GM19467 (cell line): ENCODE measurements around the gene BHLHE23.

Experiments used
- ATAC-seq: cut with Tn5 transposase; IDR thresholded peaks from one replicate; pipeline ENCODE4 v1.9.1; 2021; ENCODE audit warnings: mild to moderate bottlenecking, moderate library complexity; ENCODE audit not compliant: unreplicated experiment

The BHLHE23 gene

DNA sequence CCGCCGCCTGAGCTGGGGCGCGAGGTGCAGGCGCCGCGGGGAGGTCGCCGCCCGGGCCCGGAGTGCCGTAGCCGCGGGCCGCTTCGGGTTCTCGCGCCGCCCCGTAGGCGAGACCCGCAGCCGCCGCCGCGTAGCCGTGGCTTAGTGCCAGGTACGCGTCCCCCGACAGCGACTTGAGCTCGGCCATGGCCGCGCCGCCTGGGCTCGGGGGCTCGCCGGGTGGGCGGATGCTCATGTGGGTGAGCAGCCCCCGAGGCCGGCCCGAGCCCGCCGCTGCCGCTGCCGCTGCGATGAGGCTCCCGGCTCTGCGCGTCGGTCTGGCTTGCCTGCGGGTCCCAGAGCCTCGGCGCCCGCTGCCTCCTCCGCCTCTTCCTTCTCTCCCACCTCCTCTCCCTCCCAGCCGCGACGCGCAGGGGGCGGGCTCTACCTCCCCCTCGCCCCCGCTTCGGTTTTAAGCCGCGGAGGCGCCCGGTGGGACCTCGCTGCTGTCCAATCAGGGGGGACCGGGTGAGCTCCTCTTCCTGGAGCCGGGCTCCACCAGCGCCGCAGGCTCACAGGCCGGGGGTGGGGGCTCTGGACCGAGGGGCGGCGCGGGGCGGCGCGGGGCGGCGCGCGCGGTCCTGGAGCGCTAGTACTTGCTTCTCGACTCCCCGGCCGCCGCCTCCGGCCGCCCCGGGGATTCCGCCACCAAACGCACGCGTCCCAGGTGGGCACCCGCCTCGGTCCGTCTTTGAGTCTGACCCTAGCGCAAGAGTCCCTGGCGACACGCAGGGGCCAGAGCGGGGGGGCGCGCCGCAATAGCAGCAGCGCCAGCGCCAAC lies at the start of gene BHLHE23:
BHLHE23 (minus strand) TSS at position 425 of the 820 bp plus-strand sequence; CDS start at position 235, 190 bp downstream.
- no peak for ATAC-seq

DNA sequence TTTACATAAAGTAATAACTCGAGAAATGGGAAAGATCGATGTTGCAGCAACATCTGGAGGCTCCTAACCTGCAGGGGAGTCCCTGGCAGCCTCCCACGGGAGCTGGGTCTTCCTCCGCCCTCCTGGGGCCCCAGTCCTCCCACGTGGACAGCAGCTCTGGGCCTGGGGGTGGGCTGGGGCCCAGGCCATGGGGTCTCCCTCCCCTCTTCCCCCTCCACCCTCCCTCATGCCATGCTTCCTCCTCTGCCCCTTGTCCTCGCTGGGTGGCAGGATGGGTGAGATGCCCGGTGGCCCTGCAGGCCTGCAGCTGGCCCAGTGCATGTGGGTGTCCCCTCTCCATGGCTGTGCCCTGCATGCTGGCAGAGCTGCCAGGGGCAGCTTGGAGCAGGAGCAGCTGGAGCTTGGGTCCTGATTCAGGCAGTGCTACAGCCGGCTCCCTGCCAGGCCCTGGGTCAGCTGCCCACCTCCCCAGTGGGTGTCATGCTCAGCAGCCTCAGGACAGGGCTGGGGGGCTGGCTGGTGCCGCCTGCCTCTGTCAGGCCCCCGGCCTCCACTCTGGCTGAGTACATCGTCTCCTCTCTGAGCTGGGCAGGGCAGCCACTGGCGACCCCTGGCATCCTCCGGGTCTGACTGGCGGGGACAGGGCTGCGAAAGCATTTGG lies 48.9 kb upstream of the BHLHE23 start:
- ATAC-seq: no peak

DNA sequence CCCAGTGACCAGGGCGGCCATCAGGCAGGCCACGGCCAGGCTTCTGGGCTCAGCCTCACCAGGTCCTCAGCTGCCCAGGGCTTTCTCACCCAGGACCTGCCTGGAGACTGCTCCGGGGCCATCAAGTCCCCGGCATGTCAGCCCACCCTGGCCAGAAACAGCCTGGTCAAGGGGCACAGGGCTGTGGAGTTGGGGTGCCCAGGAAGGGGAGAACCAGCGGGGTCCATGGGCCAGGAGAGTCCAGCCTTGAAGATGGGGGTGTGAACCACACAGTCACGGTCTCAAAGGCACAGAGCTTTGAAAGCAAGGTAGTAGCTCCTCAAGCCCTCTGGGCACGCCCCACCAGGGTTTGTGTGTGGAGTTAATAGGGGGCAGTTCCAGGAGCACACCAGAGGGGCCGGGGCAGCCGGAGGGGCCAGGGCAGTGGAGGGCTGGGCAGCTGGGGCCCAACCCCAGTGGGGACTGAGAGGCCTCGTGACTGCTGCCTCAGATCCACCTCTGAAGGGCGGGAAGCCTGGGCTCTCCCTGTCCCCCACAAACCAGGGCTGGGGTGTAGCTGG lies 48.0 kb upstream of the BHLHE23 start:
- ATAC-seq: no peak

DNA sequence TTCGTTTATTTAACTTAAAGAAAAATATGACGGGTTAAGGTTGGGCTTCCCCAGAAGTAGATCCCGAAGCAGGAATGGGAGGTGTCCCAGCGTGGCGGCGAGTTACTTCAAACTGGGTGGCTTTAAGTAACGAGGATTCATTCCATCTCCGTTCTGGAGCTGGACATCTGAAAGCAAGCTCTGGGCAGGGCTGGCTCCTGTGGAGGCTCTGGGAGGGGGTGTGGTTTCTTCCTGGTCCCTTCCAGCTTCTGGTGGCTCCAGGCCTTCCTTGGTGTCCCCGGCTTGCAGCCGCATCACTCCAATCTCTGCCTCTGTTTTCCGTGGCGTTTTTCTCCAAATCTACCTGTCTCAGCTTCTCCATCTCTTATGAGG lies 47.3 kb upstream of the BHLHE23 start:
- no peak for ATAC-seq

DNA sequence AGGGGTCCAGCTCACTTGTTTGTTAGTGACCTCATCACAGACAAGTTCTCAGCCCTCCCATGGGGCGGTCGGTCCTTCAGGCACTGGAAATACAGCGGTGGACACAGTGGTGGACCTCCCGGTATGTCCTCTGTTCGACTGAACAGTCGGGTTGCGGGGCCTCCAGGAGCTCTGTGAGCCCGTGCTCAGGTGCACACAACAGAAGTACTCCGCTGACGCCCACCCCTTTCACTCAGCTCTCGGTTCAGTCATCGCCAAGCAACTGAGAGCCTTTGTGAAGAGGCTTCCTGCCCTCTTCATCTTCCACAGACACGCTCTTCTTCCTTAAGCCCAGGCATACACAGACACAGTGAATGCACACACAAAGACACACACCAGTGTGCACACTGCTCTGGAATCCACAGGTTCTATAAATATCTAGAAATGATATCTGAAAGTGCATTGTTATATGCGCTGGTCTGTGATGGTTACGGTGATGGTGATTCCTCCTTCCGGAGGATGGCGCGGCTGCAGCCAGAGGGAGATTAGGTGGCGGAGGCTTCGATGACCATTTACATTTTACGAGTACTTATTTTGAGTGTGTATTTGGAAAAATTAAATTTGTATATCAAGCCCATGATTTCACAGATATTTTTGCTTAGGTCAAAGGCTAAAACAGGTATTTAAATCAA lies 46.8 kb upstream of the BHLHE23 start:
- no peak for ATAC-seq

DNA sequence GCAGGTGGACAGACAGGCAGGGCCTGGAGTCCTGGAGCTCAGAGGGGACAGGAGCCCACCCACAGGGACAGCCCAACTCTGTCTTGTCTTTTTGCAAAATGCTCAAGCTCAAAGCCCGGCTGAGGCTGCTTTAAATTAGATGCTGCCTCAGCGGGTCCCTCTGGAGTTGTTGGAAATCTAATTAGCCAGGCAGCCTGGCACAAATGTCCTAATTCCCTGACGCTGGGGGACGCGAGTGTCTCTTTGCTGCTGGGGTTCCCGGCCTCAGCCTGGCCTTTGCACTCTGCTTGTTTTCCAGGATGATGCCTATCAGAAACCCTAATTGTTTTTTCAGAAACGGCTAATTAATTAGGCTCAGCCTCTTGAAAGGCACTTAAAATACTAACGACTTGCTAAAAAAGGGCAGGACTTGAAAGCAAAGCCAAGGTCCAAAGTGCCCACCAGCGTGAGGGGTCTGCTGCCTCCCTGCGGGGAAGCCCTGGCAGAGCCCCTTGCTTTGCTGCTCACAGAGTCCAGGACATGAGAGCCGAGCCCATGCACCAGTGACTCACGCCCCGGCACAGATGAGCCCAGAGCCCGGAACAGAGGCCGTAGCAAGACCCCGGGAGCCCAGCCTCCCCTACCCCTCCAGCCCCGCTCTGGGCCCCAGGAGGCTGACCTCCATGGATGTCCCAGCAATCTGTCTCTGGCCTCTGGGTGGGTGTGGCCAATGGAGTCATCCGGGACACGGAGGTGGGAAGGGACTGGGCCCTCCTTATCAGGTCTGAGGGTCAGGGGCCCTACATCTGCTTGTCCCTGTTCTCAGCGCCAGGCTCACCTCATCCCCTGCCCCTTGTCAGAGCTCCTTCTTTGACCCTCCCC lies 46.0 kb upstream of the BHLHE23 start:
- ATAC-seq: no peak

DNA sequence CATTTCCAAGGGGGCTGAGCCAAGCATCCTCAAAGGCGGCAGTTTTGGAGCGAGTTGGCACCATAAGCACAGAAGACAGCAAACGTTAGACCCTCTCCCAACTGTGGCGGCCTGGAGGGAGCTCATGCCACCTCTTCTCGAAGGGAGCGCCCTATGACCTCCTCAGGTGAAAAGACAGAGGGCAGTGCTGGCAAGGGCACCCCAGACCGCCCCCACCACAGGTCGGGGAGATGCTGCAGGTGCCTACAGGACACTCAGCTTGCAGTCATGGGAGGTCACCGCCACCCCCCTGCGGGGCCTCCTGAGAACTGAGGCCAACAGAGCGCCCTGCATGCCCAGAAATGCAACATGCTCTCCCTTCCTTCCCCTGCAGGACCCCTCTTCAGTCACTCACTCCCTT lies 45.1 kb upstream of the BHLHE23 start:
- ATAC-seq: no peak

DNA sequence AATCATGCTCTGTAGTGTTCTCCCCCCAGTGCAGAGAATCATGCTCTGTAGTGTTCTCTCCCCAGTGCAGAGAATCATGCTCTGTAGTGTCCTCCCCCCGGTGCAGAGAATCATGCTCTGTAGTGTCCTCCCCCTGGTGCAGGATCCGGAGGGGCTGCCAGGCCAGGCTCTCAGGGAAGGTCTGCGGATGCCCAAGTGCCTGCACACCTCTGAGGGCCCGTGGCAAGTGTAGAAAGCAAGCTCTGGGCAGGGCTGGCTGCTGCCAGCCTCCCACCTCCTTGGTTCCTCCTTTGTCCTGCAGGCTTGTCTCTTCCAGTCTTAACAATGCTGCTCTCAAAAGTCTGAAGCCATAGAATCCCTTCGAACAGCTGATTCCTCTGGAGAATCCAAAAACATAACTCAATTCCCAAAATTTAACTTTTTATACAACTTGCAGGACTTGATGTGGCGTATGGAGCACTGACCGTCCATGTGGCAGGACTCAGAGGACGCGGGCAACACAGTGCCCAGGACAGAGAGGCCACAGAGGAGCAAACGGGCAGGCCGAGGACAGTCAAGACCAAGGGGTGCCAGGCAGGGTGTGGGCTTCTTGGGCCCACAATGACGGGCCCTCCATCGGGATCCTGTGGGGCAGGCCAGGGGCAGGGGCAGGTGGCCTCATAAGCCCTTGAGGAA lies 44.6 kb upstream of the BHLHE23 start:
- ATAC-seq: no peak

DNA sequence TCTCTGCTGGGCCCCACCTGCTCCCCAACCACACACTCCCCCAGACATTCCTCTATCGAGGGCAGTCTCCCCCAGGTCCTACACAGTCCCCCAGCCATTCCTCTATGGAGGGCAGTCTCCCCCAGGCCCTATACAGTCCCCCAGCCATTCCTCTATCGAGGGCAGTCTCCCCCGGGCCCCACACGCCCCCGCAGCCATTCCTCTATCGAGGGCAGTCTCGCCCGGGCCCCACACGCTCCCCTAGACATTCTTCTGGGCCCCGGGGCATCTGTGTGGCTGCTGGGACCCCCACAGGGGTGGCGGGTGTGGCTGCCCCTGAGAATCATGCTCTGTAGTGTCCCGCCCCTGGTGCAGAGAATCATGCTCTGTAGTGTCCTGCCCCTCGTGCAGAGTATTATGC lies 43.6 kb upstream of the BHLHE23 start:
- no peak for ATAC-seq

DNA sequence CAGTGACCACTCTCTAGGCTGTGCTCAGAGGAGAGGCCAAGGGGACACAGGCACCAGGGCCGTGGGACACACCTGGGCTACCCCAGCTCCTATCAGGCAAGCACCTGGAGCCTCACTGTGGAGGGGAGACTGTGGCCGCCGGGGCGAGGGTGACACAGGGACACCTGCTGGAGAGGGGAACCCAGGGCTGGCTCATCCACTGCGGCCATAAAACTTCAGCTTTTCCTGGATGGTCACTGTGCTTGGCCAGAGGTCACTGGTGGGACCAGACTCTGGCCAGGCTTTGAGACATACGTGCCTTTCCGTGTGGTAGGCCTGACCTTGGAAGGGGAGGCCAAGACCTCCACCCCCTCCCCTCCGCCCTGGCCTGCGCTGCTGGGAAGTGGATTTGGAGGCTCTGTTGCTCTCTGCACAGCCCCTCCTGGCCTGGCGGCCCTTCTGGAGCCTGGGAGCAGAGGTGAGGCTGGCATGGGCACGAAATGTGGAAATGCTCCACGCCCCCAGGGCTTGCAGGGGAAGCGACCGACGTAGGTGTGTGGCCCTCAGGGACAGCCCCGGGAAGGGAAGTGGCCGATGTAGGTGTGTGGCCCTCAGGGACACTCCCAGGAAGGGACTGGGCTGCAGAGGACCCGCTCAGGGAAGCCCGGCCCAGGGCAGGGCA lies 42.9 kb upstream of the BHLHE23 start:
- no peak for ATAC-seq

DNA sequence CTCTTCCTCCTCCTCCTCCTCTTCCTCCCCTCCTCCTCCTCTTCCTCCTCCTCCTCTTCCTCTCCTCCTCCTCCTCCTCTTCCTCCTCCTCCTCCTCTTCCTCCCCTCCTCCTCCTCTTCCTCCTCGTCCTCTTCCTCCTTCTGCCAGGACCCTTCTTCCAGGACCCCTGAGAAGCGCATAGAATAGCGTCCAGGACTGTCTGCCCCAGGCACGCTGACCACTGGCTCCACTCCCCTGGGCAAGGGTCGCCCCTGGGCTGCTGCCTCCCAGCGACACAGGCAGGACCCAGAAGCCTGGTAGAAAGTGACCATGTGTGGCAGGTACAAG lies 42.4 kb upstream of the BHLHE23 start:
- ATAC-seq: no peak

DNA sequence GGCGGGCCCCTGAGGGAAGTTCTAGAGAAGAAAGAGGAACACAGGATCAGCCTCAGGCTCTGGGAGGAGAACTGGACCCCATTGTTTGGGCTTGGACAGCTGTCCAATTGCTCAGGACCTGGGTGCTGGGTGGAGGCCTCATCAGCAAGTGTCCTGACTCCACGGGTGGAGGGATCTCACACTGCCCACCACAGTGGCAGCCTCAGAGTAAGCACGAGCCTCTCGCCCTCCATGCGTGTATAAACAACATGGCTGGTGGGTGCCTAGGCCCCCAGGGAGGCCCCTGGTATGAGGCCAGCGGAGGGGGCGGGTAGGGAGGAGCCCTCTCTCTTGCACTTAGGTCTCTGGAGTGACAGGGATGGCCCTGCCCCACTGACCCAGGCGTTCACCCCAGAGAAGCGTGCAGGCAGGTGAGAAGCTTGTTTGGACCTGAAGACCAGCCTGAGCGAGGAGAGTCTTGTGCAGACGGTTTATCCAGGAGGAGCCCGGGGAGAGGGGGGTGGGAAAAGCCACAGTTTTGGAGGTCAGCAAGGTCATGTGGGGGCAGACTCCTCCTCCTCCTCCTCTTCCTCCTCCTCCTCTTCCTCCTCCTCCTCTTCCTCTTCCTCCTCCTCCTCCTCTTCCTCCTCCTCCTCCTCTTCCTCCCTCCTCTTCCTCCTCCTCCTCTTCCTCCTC lies 41.9 kb upstream of the BHLHE23 start:
- ATAC-seq: no peak

DNA sequence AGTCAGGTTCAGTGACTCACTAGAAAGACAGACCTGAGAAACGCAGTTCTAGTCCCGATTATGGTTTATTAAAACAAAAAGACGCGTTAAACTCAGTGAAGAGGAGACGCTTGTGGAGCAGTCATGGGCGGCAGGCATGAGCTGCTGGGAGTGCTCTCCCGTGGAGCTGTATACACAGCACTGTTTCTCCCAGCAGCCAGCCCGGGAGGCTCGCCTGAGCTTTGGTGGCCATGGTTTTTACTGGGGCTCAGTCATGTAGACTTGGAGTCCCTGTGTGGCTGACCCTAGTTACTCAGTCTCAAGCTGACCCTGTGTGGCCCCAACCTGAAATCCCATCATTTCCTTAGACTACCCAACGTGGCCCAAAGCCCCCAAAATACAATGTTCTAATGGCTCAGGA lies 41.2 kb upstream of the BHLHE23 start:
- no peak for ATAC-seq

DNA sequence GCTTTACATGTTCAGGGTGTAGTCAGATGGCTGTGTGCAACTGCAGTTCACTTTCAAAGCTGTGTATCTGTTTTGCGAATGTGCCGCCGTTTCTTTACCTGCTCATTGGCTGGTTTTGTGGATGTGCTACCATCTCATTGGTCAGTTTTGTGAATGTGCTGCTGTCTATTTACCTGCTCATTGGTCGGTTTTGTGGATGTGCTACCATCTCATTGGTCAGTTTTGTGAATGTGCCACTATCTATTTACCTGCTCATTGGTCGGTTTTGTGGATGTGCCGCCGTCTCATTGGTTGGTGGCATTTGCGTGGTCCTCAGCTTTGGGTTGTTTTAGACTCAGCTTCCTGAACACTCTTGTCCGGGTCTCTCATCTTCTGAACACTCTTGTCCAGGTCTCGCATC lies 40.5 kb upstream of the BHLHE23 start:
- ATAC-seq: no peak

DNA sequence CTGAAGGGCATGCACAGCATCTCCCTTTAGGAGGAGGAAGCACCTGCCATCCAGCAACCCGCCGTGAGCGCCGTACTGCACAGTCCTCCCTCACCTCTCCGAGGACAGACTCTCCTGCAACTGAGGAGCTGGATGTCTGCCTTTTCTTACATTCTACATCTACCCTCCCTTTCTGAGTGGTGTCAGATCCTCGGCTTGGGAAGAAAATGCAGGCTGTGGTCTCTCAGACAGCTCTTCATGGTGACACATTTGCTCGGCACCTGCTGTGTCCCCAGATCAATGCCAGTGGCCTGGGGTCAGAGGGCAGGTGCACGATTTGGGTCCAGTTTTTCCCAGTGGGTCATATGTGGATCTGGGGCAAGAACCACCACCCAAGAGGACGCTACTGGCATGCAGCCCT lies 40.1 kb upstream of the BHLHE23 start:
- ATAC-seq: no peak

DNA sequence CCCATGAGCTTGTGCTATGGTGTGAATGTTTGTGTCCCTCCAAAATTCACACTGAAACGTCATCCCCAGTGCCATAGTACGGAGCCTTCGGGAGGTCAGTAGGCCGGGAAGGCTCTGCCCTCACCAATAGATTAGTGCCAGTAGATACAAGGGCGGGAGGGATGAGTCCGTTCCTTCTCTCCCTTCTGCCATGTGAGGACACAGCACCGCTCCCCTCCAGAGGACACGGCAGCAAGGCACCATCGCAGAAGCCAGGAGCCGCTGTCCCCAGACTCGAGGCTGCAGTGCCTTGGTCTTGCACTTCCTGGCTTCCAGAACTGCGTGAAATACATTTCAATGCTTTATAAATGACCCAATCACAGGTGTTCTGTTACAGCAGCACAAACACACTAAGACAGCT lies 39.2 kb upstream of the BHLHE23 start:
- no peak for ATAC-seq

DNA sequence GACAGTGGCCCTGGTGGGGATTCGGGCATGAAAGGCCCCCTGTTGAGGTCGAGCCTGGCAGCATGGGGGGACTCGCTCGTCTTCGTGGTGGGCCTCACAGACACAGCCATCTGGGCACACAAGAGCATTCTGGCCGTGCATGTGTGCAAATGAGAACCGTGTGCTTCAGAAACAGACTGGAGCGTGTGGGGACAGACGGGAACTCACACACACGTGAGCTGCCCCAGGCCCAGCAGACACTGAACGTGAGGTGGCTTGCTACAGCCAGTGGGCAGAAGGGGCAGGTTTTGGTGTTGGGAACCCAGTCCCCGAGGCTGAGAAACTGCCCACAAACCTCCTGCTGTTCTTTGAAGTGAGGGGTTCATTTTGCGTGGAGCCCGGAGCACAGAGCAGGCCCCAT lies 38.6 kb upstream of the BHLHE23 start:
- no peak for ATAC-seq

DNA sequence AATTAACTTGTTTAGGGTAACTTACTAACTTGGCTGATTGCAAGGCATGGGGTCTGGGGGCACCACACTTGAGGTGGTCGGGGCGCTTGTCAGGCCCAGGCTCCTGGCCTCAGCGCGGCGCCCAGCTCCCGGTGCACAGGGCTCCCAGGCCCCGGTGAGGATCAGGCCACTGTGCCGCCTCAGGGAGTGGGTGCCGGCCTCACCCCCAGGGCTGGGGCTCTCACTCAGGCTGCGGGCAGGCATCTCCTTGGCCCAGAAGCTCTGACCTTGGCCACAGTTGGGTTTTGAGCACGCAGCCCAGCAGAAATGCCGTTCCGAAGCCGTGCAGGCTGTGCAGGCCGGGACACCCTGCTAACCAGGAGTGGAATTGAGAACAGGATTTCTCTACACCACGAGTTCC lies 37.8 kb upstream of the BHLHE23 start:
- no peak for ATAC-seq

DNA sequence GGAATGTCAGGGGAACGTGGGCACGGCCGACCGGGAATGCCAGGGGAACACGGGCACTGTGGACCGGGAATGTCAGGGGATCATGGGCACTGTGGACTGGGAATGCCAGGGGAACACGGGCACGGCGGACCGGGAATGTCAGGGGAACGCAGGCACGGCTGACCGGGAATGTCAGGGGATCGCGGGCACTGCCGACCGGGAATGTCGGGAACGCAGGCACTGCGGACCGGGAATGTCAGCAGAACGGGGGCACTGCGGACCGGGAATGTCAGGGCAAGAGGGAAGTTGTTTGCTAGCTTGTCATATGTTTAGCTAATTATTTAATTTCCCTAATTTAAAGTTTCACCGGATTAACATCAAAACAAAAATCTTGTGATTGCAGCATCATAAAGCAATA lies 37.4 kb upstream of the BHLHE23 start:
- no peak for ATAC-seq
